ENCODE results near the gene RAB32.

- TF ChIP-seq, protein P1, sequence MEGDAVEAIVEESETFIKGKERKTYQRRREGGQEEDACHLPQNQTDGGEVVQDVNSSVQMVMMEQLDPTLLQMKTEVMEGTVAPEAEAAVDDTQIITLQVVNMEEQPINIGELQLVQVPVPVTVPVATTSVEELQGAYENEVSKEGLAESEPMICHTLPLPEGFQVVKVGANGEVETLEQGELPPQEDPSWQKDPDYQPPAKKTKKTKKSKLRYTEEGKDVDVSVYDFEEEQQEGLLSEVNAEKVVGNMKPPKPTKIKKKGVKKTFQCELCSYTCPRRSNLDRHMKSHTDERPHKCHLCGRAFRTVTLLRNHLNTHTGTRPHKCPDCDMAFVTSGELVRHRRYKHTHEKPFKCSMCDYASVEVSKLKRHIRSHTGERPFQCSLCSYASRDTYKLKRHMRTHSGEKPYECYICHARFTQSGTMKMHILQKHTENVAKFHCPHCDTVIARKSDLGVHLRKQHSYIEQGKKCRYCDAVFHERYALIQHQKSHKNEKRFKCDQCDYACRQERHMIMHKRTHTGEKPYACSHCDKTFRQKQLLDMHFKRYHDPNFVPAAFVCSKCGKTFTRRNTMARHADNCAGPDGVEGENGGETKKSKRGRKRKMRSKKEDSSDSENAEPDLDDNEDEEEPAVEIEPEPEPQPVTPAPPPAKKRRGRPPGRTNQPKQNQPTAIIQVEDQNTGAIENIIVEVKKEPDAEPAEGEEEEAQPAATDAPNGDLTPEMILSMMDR (IDR thresholded peaks at IDR 0.05), result no peak
- TF ChIP-seq POLR2A (IDR thresholded peaks at IDR 0.05), result peak in 1 of 2 donors; percentile 39
Observed at GRCh38 chr6:146543940-146544615, 445 bp downstream of the RAB32 start.

Data from sigmoid colon (tissue), 3 donors.